B cell (primary cell): ENCODE measurements around the gene FAAH. TPM values are rescaled to one million over a fixed set of nuclear protein-coding genes. Genes with fewer than 3 reads are reported as not detected.

Experiments
- ATAC-seq: fragments of 200-7000 bp; cut with Tn5 transposase; one replicate; pipeline ENCODE4 v1.10.0; 2021; ENCODE audit warnings: low read depth, mild to moderate bottlenecking, moderate number of reproducible peaks, moderate library complexity
- CTCF ChIA-PET: fragments of 350-600 bp; sonication (Branson Sonifier 250); formaldehyde crosslinking; loops from one replicate; lab custom pipeline; 2021; ENCODE audit warnings: antibody characterized with exemption, inconsistent platforms; lab: Charles Lee
- POLR2A ChIA-PET: fragments of 350-600 bp; sonication (Branson Sonifier 250); formaldehyde crosslinking; loops from one replicate; lab custom pipeline; 2021; ENCODE audit warnings: antibody characterized with exemption; lab: Charles Lee
- DNase-seq: peaks from one replicate; pipeline ENCODE4 v3.0.0; 2013
- H2AFZ ChIP-seq: 2 replicates; pipeline ENCODE4 v1.6.1; 2012; ENCODE audit warnings: mild to moderate bottlenecking, low read depth, low read length; ENCODE audit not compliant: insufficient read depth, poor library complexity, severe bottlenecking
- H3K27ac ChIP-seq, 2 donors: 1 replicate in 1 of 2; 2 replicates in 1 of 2; pipeline ENCODE4 v1.5.1; 2012 to 2013; ENCODE audit warnings: low read length in 2 of 2, mild to moderate bottlenecking in 2 of 2, moderate library complexity in 1 of 2
- H3K27me3 ChIP-seq, 4 experiments: fragments of 200-600 bp in 1 of 4; sonication (generic) in 1 of 4; replicated peaks in 1 of 4; 1 replicate in 2 of 4; 2 replicates in 2 of 4; pipeline versions ENCODE4 v1.6.1 to v1.7.0; 2013 to 2016; ENCODE audit warnings: low read length in 3 of 4, mild to moderate bottlenecking in 2 of 4, mixed read lengths in 1 of 4, moderate library complexity in 1 of 4; ENCODE audit not compliant: insufficient read depth in 4 of 4, control insufficient read depth in 3 of 4; ENCODE audit errors: control extremely low read depth in 1 of 4
- H3K36me3 ChIP-seq, 2 experiments: replicated peaks in 1 of 2; 1 replicate in 1 of 2; 2 replicates in 1 of 2; pipeline versions ENCODE4 v1.6.1 to v1.7.1; 2013; ENCODE audit warnings: low read length in 1 of 2; ENCODE audit not compliant: insufficient read depth in 2 of 2, control insufficient read depth in 1 of 2; ENCODE audit errors: control extremely low read depth in 1 of 2, extremely low read depth in 1 of 2
- H3K4me1 ChIP-seq, 2 donors: fragments of 200-600 bp in 1 of 2; sonication (generic) in 1 of 2; 1 replicate in 1 of 2; 2 replicates in 1 of 2; pipeline versions ENCODE4 v1.5.1 to v1.6.1; 2013 to 2017; ENCODE audit warnings: low read length in 2 of 2; ENCODE audit not compliant: control insufficient read depth in 2 of 2, insufficient read depth in 2 of 2
- H3K4me2 ChIP-seq: replicated peaks from 2 replicates; pipeline ENCODE3; 2012; ENCODE audit warnings: mild to moderate bottlenecking, low read depth, low read length; ENCODE audit not compliant: poor library complexity, severe bottlenecking
- H3K4me3 ChIP-seq, 5 experiments: fragments of 200-600 bp in 1 of 5; sonication (generic) in 1 of 5; 1 replicate in 3 of 5; 2 replicates in 2 of 5; pipeline versions ENCODE4 v1.5.1 to v1.7.0; 2011 to 2016; ENCODE audit warnings: low read length in 4 of 5, mild to moderate bottlenecking in 4 of 5, low read depth in 2 of 5, control low read depth in 1 of 5, moderate library complexity in 1 of 5; ENCODE audit not compliant: insufficient read depth in 1 of 5; ENCODE audit errors: control extremely low read depth in 1 of 5, extremely low read depth in 1 of 5
- H3K79me2 ChIP-seq: fragments of 200-600 bp; sonication (generic); one replicate; pipeline ENCODE4 v1.6.0; 2016; ENCODE audit warnings: low read length; ENCODE audit not compliant: control insufficient read depth, insufficient read depth
- H3K9ac ChIP-seq: fragments of 200-600 bp; sonication (generic); 2 replicates; pipeline ENCODE4 v1.6.1; 2017; ENCODE audit warnings: mild to moderate bottlenecking, low read length, moderate library complexity
- H3K9me3 ChIP-seq, 3 donors: one replicate each; pipeline versions ENCODE4 v1.6.1 to v1.7.1; 2013; ENCODE audit warnings: low read length in 2 of 3; ENCODE audit not compliant: control insufficient read depth in 2 of 3, insufficient read depth in 1 of 3; ENCODE audit errors: control extremely low read depth in 1 of 3
- H4K20me1 ChIP-seq: 2 replicates; pipeline ENCODE4 v1.6.0; 2012; ENCODE audit warnings: mild to moderate bottlenecking, low read length; ENCODE audit not compliant: insufficient read depth, control insufficient read depth, poor library complexity, severe bottlenecking
- H3K27ac Mint-ChIP-seq: one replicate; pipeline ENCODE4 v1.8.0; 2021; ENCODE audit warnings: mixed read lengths
- H3K27me3 Mint-ChIP-seq: one replicate; pipeline ENCODE4 v1.8.0; 2021; ENCODE audit warnings: mixed read lengths
- H3K4me1 Mint-ChIP-seq: one replicate; pipeline ENCODE4 v1.8.0; 2021; ENCODE audit warnings: mixed read lengths
- H3K4me3 Mint-ChIP-seq: one replicate; pipeline ENCODE4 v1.8.0; 2021; ENCODE audit warnings: mixed read lengths
- H3K9me3 Mint-ChIP-seq: one replicate; pipeline ENCODE4 v1.8.0; 2022; ENCODE audit warnings: mixed read lengths; ENCODE audit not compliant: insufficient read depth
- CTCF ChIP-seq: fragments of 200-600 bp; IDR thresholded peaks from one replicate; pipeline ENCODE4 v1.8.0; 2022; ENCODE audit warnings: antibody characterized with exemption, mild to moderate bottlenecking
- EZH2 ChIP-seq: IDR thresholded peaks from 2 replicates; pipeline ENCODE4 v1.6.1; 2012; ENCODE audit warnings: borderline replicate concordance, low read depth, mild to moderate bottlenecking, moderate library complexity, low read length; ENCODE audit not compliant: insufficient read depth, poor library complexity, severe bottlenecking
- WGBS: methylation state at CpG from one replicate; pipeline ENCODE4 v1.1.5; 2013; ENCODE audit warnings: missing lambda C conversion rate; ENCODE audit not compliant: insufficient coverage; 5-methylcytosine and 5-hydroxymethylcytosine counted together
- intact Hi-C: fragments of 100-400 bp; cut with micrococcal nuclease; formaldehyde crosslinking; loops from one replicate; pipeline ENCODE4 v1.10.0; 2022
- polyA plus RNA-seq: library from polyadenylated mRNA; depleted of rRNA; stranded (reverse); fragments of >200 nt; gene quantifications from 2 replicates; pipeline ENCODE4 v1.2.3, GENCODE V29; 2012
- total RNA-seq, 2 donors: library from RNA; stranded (reverse); fragments of 120-200 nt in 1 of 2; gene quantifications; 1 replicate in 1 of 2; 2 replicates in 1 of 2; pipeline versions ENCODE4 v1.2.3 to v1.2.4, GENCODE V29; 2013 to 2022

The FAAH gene
- total and polyA plus RNA-seq, 2 donors (not counting 1 experiment from before 2014, with no cell fraction given): 5.6 to 9.6 TPM

DNA sequence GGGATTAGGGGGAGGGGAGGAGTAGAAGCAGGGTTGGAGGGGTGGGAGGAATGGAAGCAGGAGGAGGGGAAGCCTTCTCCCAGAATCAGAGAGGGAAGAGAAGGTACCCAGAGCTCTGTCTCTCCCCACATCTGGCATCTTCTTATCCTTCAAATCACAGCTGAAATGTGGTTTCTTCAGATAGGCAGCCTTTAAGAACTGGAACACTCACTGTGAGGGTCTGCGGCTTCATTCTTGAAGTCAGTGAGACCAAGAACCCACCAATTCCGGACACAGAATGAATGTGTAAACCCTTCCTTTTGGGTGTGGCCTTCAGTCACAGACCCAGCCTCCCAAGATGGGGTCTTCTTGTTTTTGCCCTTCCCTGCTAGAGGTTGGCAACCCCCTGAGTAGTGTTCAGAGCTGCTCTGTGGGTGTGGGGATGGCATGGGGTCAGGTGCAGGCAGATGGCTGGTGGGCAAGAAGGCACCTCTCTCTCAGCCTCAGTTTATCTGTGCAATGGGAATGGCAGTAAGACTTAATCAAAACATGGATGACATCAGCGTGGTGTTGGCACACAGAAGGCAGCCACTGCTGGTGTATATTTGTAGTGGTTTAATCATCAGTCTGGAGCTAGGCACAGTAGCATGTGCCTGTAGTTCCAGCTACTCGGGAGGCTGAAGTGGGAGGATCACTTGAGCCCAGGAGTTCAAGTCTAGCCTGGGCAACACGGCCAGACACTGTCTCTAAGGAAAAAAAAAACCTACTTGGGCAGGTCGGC, 7.2 kb downstream of the FAAH start:
- WGBS: 86% methylated on average over 6 of the region's 6 CpGs
- peaks cover 0 to 4% (median 0%) of the 10 kb centered on the region in 4 experiments for H3K27me3 ChIP-seq
- ATAC-seq (no peak), DNase-seq (no peak)
- no peaks in the 10 kb centered on the region for H3K4me1 ChIP-seq
- no peaks in the 10 kb centered on the region for H3K36me3 ChIP-seq
- H3K27me3 Mint-ChIP-seq: peaks cover 18% of the 10 kb centered on the region
- H3K27ac Mint-ChIP-seq: no peak overlapping the region
- no peaks in the 10 kb centered on the region for H3K9me3 Mint-ChIP-seq
- H3K4me2 ChIP-seq: no peak overlapping the region
- H3K9ac ChIP-seq: no peak overlapping the region
- H3K4me3 Mint-ChIP-seq: no peak overlapping the region
- POLR2A ChIA-PET: no interaction called here
- no peak overlapping the region for H3K27ac ChIP-seq
- no peaks in the 10 kb centered on the region for H3K79me2 ChIP-seq
- TF ChIP-seq CTCF: no peak
- no peak for TF ChIP-seq EZH2
- intact Hi-C loops: no loop called here
- CTCF ChIA-PET: interaction anchor here (1.0 to 1.1 kb wide), 2 partner anchors 10 to 21 kb away, joined by 3 to 4 read pairs; no protein-coding TSS in a partner anchor
- H2AFZ ChIP-seq: no peak overlapping the region
- H4K20me1 ChIP-seq: no peaks in the 10 kb centered on the region
- no peaks in the 10 kb centered on the region for H3K9me3 ChIP-seq
- H3K4me3 ChIP-seq: no peak overlapping the region
- H3K4me1 Mint-ChIP-seq: no peaks in the 10 kb centered on the region

- Mint-ChIP-seq H3K4me1 (no peaks in the 10 kb centered on the region), H3K27me3 (peaks cover 16% of the 10 kb centered on the region), H3K9me3 (no peaks in the 10 kb centered on the region), H3K4me3 (no peak overlapping the region), H3K27ac (no peak overlapping the region)
- Histone ChIP-seq H3K9ac (no peak overlapping the region), H3K4me3 (no peak overlapping the region), H2AFZ (no peak overlapping the region), H3K9me3 (no peaks in the 10 kb centered on the region), H3K79me2 (no peaks in the 10 kb centered on the region), H3K27ac (no peak overlapping the region), H3K27me3 (peaks cover 0 to 4% (median 0%) of the 10 kb centered on the region in 4 experiments), H3K4me1 (no peaks in the 10 kb centered on the region), H3K4me2 (no peak overlapping the region), H3K36me3 (no peaks in the 10 kb centered on the region), H4K20me1 (no peaks in the 10 kb centered on the region)
- ChIA-PET POLR2A (no interaction called here), CTCF (interaction anchor here (1.0 to 1.1 kb wide), 2 partner anchors 9 to 20 kb away, joined by 3 to 4 read pairs; no protein-coding TSS in a partner anchor)
- DNase-seq: no peak
- ATAC-seq: no peak
- TF ChIP-seq EZH2: no peak
- TF ChIP-seq CTCF: no peak
- intact Hi-C loops: no loop called here
- WGBS: 79% methylated on average over 5 of the region's 10 CpGs
Measured at GRCh38 chr1:46401964-46402626, 8.0 kb downstream of the FAAH start.
